HUDEP-2 (cell line): Measurements from ENCODE around the gene EFL1.
"Not testable (repeated sequence)": the region's sequence is repeated elsewhere in the genome, so short reads cannot be mapped to it uniquely, and the experiment has no call there.

Experiments used
- DNase-seq, 76 experiments: peaks; one replicate each; lab custom pipeline; 2025; ENCODE audit not compliant: unreplicated experiment in 76 of 76; lab: John Stamatoyannopoulos, UW

The EFL1 gene

DNA sequence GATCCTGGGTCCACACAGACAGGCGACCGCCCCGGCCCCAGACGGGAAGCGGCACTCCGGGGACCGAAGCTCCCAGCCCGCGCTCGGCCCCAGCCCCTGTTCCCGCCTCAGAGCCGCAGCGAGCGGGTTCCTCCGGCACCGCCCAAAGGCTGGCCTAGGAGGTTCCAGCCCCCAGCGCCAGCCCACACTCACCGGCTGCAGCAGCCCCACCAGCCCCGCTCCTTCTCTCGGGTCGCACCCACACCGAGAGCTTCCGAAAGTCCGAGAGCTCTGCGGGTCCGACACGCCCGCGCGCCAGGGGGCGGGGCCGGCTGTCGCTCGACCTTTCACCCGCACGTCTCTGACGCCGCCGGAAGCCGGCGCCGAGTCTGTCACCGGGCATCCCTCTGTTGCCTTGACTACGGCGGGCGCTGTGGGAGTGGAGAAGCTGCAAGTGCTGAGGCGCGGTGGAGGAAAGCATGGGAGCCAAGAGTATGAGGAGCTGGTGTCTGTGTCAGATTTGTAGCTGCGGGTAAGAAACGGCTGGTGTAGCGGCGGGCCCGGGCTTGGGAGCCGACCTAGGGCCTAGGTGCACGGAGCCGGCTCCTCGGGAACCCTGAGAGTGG is at the start of gene EFL1, which contains the start of gene SAXO2:
Gene EFL1 (minus strand): TSS at position 313 of the 605 bp plus-strand sequence. CDS start 956 bp downstream, outside the sequence.
Gene SAXO2 (plus strand): TSS at position 397 of the 605 bp plus-strand sequence. CDS start 62 bp downstream, at position 459.
- DNase-seq = peak; percentile 18 to 95 (median 88)

DNA sequence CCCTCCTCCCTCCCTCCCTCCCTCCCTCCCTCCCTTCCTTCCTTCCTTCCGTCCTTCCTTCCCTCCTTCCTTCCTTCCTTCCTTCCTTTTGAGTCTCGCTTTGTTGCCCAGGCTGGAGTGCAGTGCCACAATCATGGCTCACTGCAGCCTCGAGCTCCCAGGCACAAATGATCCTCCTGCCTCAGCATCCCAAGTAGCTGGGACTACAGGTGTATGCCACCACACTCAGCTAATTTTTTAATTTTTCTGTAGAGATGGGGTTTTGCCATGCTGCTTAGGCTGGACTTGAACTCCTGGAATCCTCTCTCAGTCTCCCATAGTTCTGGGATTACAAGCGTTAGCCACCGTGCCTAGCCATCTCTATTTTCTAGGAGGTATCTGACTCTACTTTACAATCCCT is 48.8 kb upstream of the EFL1 start:
- DNase-seq = not testable (repeated sequence)

DNA sequence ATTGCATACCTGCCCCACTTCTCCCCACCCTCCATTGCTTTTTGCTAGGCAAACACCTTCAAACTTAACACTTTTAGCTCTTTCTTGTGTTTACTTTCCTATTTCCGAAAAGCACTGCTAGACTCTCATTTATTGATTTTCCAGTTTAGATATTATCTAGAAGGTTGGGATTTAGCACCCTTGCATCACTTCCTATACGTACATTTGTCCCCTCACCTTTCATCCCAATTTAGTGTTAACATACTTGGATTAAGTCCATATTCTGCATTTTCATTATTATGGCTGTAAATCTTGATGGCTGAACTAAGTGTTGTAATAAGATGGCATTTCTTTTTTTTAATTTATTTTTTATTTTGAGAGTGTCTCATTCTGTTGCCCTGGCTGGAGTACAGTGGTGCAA is 47.3 kb upstream of the EFL1 start:
- no peak for DNase-seq

DNA sequence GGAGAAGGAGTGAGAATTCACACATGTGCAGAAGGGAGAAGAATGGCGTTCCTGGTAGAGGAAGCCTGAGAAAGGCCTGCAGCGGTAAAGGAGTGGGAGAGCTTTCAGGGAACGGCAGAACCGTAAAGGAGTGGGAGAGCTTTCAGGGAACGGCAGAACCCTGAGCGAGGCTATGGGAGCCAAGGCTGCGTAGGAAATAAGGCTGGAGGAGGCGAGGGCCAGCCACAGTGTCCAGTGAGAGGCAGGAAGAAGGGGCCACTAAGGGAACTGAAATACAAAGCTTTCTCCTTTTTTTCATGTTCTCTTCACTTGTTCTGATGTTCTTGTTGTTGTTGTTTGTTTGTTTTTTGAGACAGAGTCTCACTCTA is 45.2 kb upstream of the EFL1 start:
- DNase-seq = no peak

DNA sequence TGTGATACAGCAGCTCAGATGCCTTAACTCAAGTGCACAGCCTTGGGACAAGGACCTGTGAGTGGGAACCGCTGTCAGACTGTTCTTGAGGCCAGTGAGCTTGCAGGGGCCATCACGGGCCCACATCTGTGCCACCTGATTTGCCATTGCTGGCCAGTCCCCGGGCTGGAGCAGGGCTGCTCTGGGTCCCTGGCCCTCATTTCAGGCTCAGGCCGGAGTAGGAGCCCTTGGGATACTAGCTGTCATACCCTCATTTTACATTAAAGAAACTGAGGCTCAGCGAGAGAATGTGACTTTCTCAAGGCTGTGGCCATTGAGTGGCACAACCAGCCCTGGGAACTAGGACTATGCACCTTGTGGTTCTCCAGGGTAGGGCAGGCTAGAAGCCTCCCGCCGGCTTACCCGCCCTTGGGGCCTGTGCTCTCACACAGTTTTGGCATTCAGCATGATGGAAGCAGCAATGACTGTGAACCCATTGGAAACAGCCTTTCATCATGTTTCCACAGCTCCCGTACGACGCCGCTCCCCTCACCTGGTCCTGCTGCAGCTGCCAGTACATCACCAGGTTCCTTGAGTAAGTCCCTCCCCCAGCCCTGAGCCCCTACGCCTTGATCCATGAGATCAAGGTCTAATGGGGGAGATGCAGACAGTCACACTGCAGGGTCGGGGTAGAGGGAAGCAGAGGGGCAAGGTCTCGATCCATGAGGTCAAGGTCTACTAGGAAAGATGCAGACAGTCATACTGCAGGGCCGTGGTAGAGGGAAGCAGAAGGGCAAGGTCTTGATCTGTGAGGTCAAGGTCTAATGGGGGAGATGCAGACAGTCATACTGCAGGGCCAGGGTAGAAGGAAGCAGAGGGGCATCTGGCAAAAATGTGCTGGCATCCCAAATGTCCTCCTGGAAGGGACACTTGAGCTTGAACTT is 44.5 kb upstream of the EFL1 start:
- DNase-seq = peak in 1 of 76 experiments; percentile 7

DNA sequence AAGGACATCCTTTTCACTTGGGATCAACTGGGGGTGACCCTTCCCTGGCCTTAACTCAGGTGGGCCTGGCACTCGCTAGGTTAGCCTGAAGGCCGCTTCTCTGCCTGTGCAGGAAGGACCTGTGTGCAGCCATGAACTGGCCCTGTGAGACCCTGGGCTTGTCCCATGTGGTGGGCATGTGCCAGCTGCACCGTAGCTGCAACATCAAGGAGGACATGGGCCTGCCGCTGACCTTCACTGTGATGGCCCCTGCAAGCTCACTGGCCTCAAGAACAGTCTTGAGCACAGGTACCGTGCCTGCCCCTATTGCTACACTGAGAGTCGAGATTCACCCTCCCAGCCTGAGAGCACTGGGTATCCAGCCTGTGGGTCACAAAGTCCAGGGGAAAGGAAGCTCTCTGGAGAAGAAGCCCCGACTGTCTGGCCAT is 43.1 kb upstream of the EFL1 start:
- no peak for DNase-seq

DNA sequence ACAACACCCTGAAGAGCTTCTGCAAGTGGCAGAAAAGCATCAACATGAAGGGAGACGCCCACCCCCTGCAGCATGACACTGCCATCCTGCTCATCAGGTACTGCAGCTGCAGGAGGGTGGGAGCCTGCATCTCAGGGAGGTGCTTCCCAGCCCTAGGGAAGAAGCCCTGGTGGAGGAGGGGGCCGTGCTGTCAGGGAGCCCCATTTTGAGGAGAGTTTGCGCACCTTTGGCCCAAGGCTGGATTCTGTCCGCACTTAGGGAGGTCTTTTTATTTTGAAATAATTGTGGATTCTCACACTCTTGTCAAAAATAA is 42.2 kb upstream of the EFL1 start:
- no peak for DNase-seq

DNA sequence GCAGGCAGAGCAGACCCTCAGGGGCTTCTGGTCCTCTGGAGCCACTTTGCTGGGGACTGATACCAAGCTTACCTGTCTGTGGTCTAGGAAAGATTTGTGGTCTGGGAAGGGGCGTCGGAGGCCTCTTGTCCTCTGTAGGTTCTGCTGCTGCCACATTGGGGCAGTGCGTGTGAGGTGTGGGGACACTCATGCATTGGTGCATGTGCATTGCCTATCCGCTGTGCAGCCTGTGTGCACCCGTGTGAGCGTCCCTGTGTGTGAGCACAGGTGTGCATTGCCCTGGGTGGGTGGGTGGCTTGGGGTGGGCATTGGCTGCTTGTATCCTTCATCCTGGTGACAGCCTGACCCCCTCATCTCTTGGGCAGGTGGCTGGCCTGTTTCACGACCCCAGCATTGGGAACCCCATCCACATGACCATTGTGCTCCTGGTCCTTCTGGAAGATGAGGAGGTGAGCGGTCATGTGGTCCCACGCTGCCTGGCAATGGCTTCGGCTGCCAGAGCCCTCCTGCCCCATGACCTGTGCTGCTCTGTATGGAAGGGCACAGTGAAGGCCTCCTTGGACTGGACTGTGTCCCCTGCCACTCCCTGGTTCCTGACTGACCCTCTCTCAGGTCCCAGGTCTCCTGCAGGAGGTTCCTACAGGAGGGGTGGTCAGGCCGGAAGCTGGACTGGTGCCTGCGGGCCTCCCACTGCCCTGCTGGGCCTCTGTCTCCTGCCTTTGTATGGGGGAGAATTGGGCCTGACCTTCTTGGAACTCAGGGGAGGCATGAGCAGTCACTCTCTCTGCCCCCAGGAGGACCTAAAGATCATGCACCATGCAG is 41.6 kb upstream of the EFL1 start:
- no peak for DNase-seq

DNA sequence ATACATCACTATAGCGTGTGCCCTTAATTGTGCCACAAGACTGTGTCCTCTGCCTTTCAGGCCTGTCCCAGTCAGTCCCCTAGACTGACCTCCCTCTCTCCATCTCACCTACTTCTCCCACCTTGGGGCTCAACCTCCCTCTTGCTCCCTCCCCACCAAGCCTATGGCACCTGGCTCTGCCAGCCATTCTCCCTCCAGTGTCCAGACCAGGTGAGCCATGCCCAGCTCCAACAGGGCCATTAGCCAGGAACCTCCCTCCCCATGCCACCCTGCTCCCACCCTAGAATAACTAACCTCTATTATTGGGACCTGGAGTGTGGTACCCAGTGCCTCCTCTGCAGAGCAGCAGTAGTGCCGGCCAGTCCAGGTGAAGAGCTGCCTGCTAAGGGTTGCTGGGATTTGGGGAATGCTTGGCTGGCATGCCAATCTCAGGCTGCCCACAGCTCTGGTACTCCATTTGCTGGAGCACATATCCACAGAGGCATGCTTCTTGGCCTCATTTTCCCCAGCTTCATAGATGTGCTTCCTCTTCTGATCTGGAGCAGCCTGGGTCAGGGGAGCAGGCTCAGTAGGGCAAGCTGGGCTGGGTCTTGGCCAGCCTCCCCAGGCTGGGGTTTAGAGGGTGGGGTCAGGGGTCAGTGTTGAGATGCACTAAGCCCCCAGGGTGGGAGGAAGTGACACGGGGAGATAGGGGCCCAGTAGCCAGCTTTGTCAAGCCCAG is 38.9 kb upstream of the EFL1 start:
- no peak for DNase-seq

DNA sequence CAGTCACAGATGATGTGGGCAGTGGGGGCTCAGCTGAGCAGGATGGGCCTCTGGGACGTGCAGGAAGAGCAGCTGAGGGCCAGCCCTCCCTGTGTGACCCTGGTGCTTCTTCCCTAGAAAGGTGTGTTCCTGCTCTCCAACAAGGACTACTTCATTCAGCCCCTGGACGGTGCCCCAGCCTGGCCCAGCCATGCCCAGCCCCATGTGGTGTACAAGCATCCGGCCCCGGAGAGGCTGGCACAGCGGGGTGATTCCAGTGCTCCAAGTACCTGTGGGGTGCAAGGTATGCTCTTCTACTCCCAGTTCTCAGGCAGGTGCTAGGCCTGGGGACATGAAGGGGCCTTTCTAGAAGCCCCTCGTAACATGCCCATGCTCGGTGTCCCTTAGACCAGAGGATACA is 38.3 kb upstream of the EFL1 start:
- no peak for DNase-seq

DNA sequence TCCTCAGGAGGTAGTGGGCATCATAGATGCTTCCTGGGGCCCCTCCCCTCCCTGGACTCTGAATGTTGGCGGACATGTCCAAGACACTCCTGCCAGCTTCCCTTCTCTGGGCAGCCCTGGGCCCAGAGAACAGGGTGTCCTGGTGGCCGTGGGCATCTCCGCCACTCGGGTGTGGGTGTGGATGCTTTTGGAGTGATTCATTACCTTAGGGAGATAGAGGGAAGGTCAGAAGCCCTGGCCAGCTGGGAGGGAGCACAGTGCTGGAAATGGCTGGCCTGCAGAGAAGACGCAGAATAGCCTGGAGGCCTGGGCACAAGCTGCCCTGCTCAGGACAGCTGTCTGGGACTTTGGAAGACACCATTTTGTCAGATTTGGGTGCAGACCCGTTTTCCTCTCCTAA is 37.8 kb upstream of the EFL1 start:
- DNase-seq = not testable (repeated sequence)

DNA sequence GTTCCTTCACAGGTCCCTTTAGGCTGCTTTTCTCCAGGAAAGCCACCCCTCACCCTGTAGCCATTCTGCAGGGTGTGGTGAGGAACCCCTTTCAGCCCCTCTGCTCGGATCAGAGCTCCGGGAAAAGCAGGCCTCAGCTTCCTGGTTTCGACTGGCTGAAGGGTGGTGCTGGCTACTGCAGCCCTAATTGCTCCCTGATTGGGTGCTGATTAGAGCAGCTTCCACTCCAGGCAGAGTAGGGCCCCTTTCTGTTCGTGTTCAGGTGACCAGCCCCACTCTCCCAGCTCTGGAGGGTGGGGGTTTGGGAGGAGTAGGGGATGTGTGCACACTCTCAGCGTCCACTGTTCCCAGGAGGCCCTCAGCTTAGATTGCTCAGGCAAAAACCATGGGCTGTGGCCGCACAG is 37.0 kb upstream of the EFL1 start:
- DNase-seq = not testable (repeated sequence)

DNA sequence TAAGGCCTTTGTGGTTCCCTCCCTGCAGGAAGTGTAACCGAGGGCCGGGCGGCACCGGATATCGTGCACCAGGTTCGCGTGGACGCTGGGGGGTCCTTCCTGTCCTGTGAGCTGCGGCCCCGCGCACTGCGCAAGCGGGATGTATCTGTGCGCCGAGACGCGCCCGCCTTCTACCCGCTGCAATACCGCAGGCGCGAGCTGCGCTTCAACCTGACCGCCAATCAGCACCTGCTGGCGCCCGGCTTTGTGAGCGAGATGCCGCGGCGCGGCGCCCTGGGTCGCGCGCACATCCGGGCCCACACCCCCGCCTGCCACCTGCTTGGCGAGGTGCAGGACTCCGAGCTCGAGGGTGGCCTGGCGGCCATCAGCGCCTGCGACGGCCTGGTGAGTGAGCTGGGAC is 36.0 kb upstream of the EFL1 start:
- DNase-seq = no peak

DNA sequence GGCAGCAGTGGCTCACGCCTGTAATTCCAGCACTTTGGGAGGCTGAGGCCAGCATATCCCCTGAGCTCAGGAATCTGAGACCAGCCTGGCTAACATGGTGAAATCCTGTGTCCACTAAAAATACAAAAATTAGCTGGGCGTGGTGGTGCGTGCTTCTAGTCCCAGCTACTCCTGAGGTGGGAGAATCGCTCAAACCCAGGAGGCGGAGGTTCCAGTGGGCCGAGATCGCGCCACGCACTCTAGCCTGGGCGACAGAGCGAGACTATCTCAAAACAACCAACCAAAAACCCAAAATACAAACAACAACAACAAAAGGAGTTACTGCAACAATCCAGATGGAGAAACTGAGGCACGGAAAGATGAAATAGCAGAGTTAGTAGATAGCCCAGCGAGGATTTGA is 35.5 kb upstream of the EFL1 start:
- no peak for DNase-seq

DNA sequence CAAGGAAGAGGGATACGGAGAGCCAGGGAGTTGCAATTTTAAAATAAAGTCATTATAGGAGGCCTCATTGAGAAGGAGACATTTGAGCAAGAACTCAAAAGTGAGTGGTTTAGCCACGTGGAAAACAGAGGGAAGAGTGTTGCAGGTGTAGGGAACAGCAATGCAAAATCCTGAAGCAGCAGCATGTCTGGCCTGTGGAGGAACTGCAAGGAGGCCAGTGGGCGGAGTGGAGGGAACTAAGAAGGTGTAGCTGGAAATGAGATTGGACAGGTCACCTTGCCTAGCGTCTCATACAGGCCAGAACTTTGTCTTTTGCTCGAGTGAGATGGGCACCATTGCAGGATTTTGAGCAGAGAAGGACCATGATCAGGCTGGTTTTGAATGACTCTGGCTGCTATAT is 35.0 kb upstream of the EFL1 start:
- DNase-seq = no peak

DNA sequence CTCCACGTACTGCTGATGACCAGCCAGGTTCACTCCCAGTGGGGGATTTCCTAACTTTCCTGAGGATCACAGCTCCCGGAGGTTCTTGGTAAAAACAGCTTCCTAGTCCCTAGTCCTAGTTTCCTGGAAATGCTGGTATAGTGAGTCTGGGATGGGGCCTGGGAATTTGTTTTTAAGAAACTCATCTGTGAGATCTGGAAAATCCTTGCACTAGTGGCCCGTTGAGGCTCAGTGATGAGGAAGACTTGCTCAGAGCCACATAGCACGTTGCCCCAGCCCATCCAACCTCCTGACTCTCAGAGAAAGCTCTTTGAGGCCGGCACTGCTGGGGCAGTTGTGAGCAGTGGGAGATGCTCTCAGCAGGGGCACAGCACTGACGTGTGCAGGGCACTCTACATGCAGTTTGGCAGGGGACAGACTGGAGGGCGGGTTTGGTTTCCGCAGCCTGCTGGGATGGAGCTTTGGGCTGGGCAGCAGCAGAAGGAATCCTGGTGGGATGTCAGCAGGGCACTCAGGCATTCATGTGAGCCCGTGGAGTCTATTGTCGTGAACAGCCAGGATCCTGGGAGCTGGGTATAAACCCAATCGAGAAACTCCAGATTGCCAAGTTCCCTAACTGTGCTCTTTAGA is 31.6 kb upstream of the EFL1 start:
- DNase-seq = no peak

DNA sequence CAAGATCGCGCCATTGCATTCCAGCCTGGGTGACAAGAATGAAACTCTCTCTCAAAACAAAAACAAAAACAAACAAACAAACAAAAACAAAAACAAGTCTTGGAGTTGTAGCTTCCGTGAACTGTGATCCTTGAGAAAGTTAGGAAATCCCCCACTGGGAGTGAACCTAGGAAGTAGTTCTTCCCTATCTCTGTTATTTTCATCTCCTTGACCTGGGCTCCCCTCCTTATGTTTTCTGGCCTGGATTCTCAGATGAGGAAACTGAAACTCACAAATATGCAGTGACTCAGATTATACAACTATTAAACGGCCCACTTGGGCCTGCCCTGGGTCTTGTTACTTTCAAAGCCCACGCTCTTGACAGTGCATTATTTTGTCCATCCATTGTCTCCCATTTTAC is 29.7 kb upstream of the EFL1 start:
- DNase-seq = no peak

DNA sequence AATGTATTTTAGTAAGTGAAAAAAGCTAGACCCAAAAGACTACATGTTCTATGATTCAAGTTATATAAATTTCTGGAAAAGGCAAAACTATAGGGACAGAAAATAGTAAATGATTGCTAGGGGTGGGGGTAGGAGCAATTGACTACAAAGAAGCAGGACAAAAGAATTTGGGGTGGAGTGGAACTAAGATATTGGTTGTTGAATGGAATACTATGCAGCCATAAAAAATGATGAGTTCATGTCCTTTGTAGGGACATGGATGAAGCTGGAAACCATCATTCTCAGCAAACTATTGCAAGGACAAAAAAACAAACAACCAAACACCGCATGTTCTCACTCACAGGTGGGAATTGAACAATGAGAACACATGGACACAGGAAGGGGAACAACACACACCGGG is 25.7 kb upstream of the EFL1 start:
- not testable (repeated sequence) for DNase-seq

DNA sequence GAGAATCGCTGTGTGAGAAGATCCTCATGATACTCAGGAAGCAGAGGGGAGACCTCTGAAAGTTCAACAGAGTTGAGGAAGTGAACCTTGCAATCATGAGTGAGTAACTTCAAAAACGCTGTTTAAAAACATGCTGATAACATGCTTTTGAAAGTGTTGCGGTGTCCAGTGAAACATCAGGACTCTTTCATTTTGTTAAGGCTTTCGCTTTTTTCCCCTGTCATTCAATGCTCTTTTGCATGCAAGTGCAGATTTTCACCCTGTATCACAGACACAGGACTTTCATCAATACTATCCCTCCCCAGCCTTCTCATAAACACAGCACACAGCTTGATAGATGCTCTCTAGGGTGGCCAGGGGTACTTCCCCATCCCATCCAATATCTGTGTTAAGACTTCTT is 23.9 kb upstream of the EFL1 start:
- peak in 1 of 76 experiments; percentile 9 for DNase-seq

DNA sequence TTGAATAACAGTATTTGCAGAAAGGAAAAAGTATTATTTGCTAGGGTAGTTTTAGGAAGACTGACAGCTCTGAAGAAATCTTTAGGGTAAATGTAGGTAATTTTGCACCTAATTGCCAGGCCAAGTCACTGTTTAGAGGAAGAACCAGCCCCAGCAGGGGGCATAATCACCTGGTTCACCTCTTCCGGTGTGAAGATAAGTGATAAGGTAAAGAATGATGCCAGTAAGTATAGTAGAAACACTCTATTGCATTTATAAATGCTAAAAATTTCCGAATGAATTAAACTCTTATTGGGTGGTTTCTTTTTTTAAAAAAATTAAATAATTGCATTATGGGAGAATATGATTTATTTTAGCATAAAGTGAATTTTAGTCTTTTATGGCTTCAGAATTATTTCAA is 21.8 kb upstream of the EFL1 start:
- DNase-seq = not testable (repeated sequence)
